Trophoblast cell (in vitro differentiated cells and primary cell): Measurements from ENCODE around the gene GAS2L2.
"Not testable (repeated sequence)": the region's sequence is repeated elsewhere in the genome, so short reads cannot be mapped to it uniquely, and the experiment has no call there.

Source experiments
- DNase-seq, 2 donors: peaks; one replicate each; pipeline ENCODE4 v3.0.0-alpha.2; 2016
- H2AFZ ChIP-seq: 2 replicates; pipeline ENCODE4 v1.6.1; 2013; ENCODE audit warnings: low read length, moderate library complexity, mild to moderate bottlenecking; ENCODE audit not compliant: insufficient read depth, poor library complexity
- H2AK5ac ChIP-seq: 2 replicates; pipeline ENCODE4 v1.6.1; 2013; ENCODE audit warnings: mild to moderate bottlenecking, low read length
- H2BK120ac ChIP-seq: 2 replicates; pipeline ENCODE4 v1.6.1; 2013; ENCODE audit warnings: low read length, mild to moderate bottlenecking, moderate library complexity; ENCODE audit not compliant: insufficient read depth, poor library complexity
- H2BK12ac ChIP-seq: 2 replicates; pipeline ENCODE4 v1.6.1; 2013; ENCODE audit warnings: mild to moderate bottlenecking, low read length, moderate library complexity
- H2BK5ac ChIP-seq: 2 replicates; pipeline ENCODE4 v1.6.1; 2013; ENCODE audit warnings: low read length, low read depth, moderate library complexity, mild to moderate bottlenecking; ENCODE audit not compliant: poor library complexity
- H3K14ac ChIP-seq: 2 replicates; pipeline ENCODE4 v1.6.1; 2013; ENCODE audit warnings: mild to moderate bottlenecking, low read length
- H3K18ac ChIP-seq: 2 replicates; pipeline ENCODE4 v1.6.1; 2013; ENCODE audit warnings: mild to moderate bottlenecking, low read length
- H3K23ac ChIP-seq: 2 replicates; pipeline ENCODE4 v1.6.1; 2013; ENCODE audit warnings: low read length
- H3K27ac ChIP-seq: 2 replicates; pipeline ENCODE4 v1.5.1; 2013; ENCODE audit warnings: low read depth, mild to moderate bottlenecking, inconsistent platforms, low read length, moderate library complexity
- H3K27me3 ChIP-seq: 2 replicates; pipeline ENCODE4 v1.6.1; 2013; ENCODE audit warnings: inconsistent platforms, mild to moderate bottlenecking, low read length, moderate library complexity; ENCODE audit not compliant: insufficient read depth
- H3K36me3 ChIP-seq, 2 experiments: 1 replicate in 1 of 2; 2 replicates in 1 of 2; pipeline ENCODE4 v1.6.1; 2013; ENCODE audit warnings: low read length in 2 of 2, mild to moderate bottlenecking in 2 of 2, moderate library complexity in 1 of 2; ENCODE audit not compliant: insufficient read depth in 2 of 2, control insufficient read depth in 1 of 2
- H3K4ac ChIP-seq: 2 replicates; pipeline ENCODE4 v1.6.1; 2013; ENCODE audit warnings: low read depth, mild to moderate bottlenecking, low read length, moderate library complexity
- H3K4me1 ChIP-seq, 2 experiments: 1 replicate in 1 of 2; 2 replicates in 1 of 2; pipeline ENCODE4 v1.6.1; 2013; ENCODE audit warnings: low read length in 2 of 2, mild to moderate bottlenecking in 2 of 2, moderate library complexity in 1 of 2; ENCODE audit not compliant: insufficient read depth in 2 of 2, control insufficient read depth in 1 of 2
- H3K4me2 ChIP-seq: 2 replicates; pipeline ENCODE4 v1.6.1; 2013; ENCODE audit warnings: inconsistent platforms, mild to moderate bottlenecking, low read length, moderate library complexity
- H3K4me3 ChIP-seq: 2 replicates; pipeline ENCODE4 v1.5.1; 2013; ENCODE audit warnings: mild to moderate bottlenecking, low read depth, low read length, inconsistent platforms
- H3K79me1 ChIP-seq: one replicate; pipeline ENCODE4 v1.6.1; 2013; ENCODE audit warnings: low read length
- H3K79me2 ChIP-seq: 2 replicates; pipeline ENCODE4 v1.6.1; 2013; ENCODE audit warnings: low read length, mild to moderate bottlenecking; ENCODE audit not compliant: control insufficient read depth, insufficient read depth, poor library complexity
- H3K9ac ChIP-seq: 2 replicates; pipeline ENCODE4 v1.6.1; 2013; ENCODE audit warnings: mild to moderate bottlenecking, low read length
- H3K9me3 ChIP-seq: 2 replicates; pipeline ENCODE4 v1.6.1; 2013; ENCODE audit warnings: low read depth, mild to moderate bottlenecking, control low read depth, inconsistent platforms, low read length; ENCODE audit not compliant: insufficient read depth
- H4K12ac ChIP-seq: 2 replicates; pipeline ENCODE4 v1.6.1; 2013; ENCODE audit warnings: low read depth, mild to moderate bottlenecking, low read length, moderate library complexity
- H4K8ac ChIP-seq: 2 replicates; pipeline ENCODE4 v1.6.1; 2013; ENCODE audit warnings: low read depth, mild to moderate bottlenecking, low read length, moderate library complexity
- H4K91ac ChIP-seq: one replicate; pipeline ENCODE4 v1.6.1; 2013; ENCODE audit warnings: low read depth, mild to moderate bottlenecking, low read length, moderate library complexity
- WGBS: extraction: QIAGEN DNeasy Blood & Tissue Kit; methylation state at CpG from one replicate; pipeline ENCODE4 v1.1.7; 2013; ENCODE audit warnings: missing lambda C conversion rate; ENCODE audit not compliant: insufficient read length, insufficient coverage; ENCODE audit errors: extremely low coverage; 5-methylcytosine and 5-hydroxymethylcytosine counted together

Gene GAS2L2

GRCh38 chr17:35703308-35703707 is 49.7 kb downstream of the GAS2L2 start:
- H3K4ac ChIP-seq, H2AFZ ChIP-seq, H3K9me3 ChIP-seq, H3K4me3 ChIP-seq, H3K9ac ChIP-seq, H3K27me3 ChIP-seq, H3K14ac ChIP-seq, H3K79me1 ChIP-seq, H4K12ac ChIP-seq, H2BK5ac ChIP-seq, H3K36me3 ChIP-seq, H3K4me1 ChIP-seq, DNase-seq, H4K91ac ChIP-seq, H3K4me2 ChIP-seq, H2BK12ac ChIP-seq, H4K8ac ChIP-seq, H3K23ac ChIP-seq, H3K27ac ChIP-seq, H2BK120ac ChIP-seq, H3K18ac ChIP-seq, H3K79me2 ChIP-seq, H2AK5ac ChIP-seq: not testable (repeated sequence)
- no CpG with 5 or more reads among the region's 2 CpGs for WGBS

- no peak overlapping the region for H3K4ac ChIP-seq
- no peaks in the 10 kb centered on the region for H3K9me3 ChIP-seq
- no CpG with 5 or more reads among the region's 5 CpGs for WGBS
- H3K79me1 ChIP-seq: no peaks in the 10 kb centered on the region
- no peak overlapping the region for H3K4me2 ChIP-seq
- DNase-seq: no peak
- no peak overlapping the region for H2BK12ac ChIP-seq
- H3K9ac ChIP-seq: no peak overlapping the region
- no peak overlapping the region for H4K91ac ChIP-seq
- H4K12ac ChIP-seq: no peak overlapping the region
- H3K4me1 ChIP-seq: no peaks in the 10 kb centered on the region
- H2AFZ ChIP-seq: no peak overlapping the region
- no peak overlapping the region for H3K4me3 ChIP-seq
- no peaks in the 10 kb centered on the region for H3K27me3 ChIP-seq
- H3K14ac ChIP-seq: no peak overlapping the region
- no peak overlapping the region for H3K23ac ChIP-seq
- peaks cover 3% of the 10 kb centered on the region in 2 experiments for H3K36me3 ChIP-seq
- H3K18ac ChIP-seq: no peak overlapping the region
- no peak overlapping the region for H2AK5ac ChIP-seq
- no peaks in the 10 kb centered on the region for H3K79me2 ChIP-seq
- no peak overlapping the region for H3K27ac ChIP-seq
- H2BK120ac ChIP-seq: no peak overlapping the region
- no peak overlapping the region for H2BK5ac ChIP-seq
- no peak overlapping the region for H4K8ac ChIP-seq
Measured at GRCh38 chr17:35701491-35701890, 51.5 kb downstream of the GAS2L2 start.

- no peak overlapping the region for H3K4ac ChIP-seq
- H3K9ac ChIP-seq: no peak overlapping the region
- no peak overlapping the region for H3K14ac ChIP-seq
- H3K4me3 ChIP-seq: no peak overlapping the region
- peaks cover 3 to 6% of the 10 kb centered on the region in 2 experiments for H3K36me3 ChIP-seq
- no peaks in the 10 kb centered on the region for H3K27me3 ChIP-seq
- no peak overlapping the region for H3K27ac ChIP-seq
- H2BK5ac ChIP-seq: no peak overlapping the region
- no peaks in the 10 kb centered on the region for H3K79me2 ChIP-seq
- H4K8ac ChIP-seq: no peak overlapping the region
- no peak overlapping the region for H4K91ac ChIP-seq
- peak in 1 of 2 donors; percentile 42 for DNase-seq
- no peak overlapping the region for H4K12ac ChIP-seq
- H3K23ac ChIP-seq: no peak overlapping the region
- H3K79me1 ChIP-seq: no peaks in the 10 kb centered on the region
- no peaks in the 10 kb centered on the region for H3K4me1 ChIP-seq
- no peaks in the 10 kb centered on the region for H3K9me3 ChIP-seq
- no peak overlapping the region for H2BK120ac ChIP-seq
- H3K18ac ChIP-seq: no peak overlapping the region
- WGBS: no CpG with 5 or more reads among the region's 6 CpGs
- no peak overlapping the region for H2AFZ ChIP-seq
- H2AK5ac ChIP-seq: no peak overlapping the region
- no peak overlapping the region for H2BK12ac ChIP-seq
- no peak overlapping the region for H3K4me2 ChIP-seq
Measured at GRCh38 chr17:35700150-35700549, 52.9 kb downstream of the GAS2L2 start.

GRCh38 chr17:35698800-35699199 is 54.2 kb downstream of the GAS2L2 start:
- no peak for DNase-seq
- no peak overlapping the region for H3K4ac ChIP-seq
- no peak overlapping the region for H2BK12ac ChIP-seq
- H4K8ac ChIP-seq: no peak overlapping the region
- no peaks in the 10 kb centered on the region for H3K9me3 ChIP-seq
- H4K12ac ChIP-seq: no peak overlapping the region
- H2AFZ ChIP-seq: no peak overlapping the region
- no peak overlapping the region for H3K9ac ChIP-seq
- H3K18ac ChIP-seq: no peak overlapping the region
- H2BK5ac ChIP-seq: no peak overlapping the region
- H3K79me1 ChIP-seq: no peaks in the 10 kb centered on the region
- no peak overlapping the region for H3K4me3 ChIP-seq
- H3K4me2 ChIP-seq: no peak overlapping the region
- peaks cover 10 to 11% of the 10 kb centered on the region in 2 experiments for H3K36me3 ChIP-seq
- H3K4me1 ChIP-seq: no peaks in the 10 kb centered on the region
- H3K27ac ChIP-seq: no peak overlapping the region
- H3K14ac ChIP-seq: no peak overlapping the region
- no peak overlapping the region for H4K91ac ChIP-seq
- H2AK5ac ChIP-seq: no peak overlapping the region
- H2BK120ac ChIP-seq: no peak overlapping the region
- H3K79me2 ChIP-seq: no peaks in the 10 kb centered on the region
- WGBS: no CpG with 5 or more reads among the region's 2 CpGs
- H3K27me3 ChIP-seq: no peaks in the 10 kb centered on the region
- no peak overlapping the region for H3K23ac ChIP-seq
